DOHH2 (cell line): ENCODE measurements around the gene GPR171.

Source experiments
- EZH2phosphoT487 ChIP-seq: fragments of 200-600 bp; sonication (generic); IDR thresholded peaks from 2 replicates; pipeline ENCODE4 v1.6.1; 2017; ENCODE audit warnings: borderline replicate concordance, mild to moderate bottlenecking, antibody characterized with exemption, low read length, moderate library complexity, mixed read lengths
- TF ChIP-seq, protein P1 (sequence below): fragments of 200-600 bp; sonication (generic); IDR thresholded peaks from one replicate; pipeline ENCODE4 v1.5.1; 2014; ENCODE audit warnings: antibody characterized with exemption, mild to moderate bottlenecking, low read depth, low read length; ENCODE audit not compliant: poor library complexity, severe bottlenecking

DNA sequence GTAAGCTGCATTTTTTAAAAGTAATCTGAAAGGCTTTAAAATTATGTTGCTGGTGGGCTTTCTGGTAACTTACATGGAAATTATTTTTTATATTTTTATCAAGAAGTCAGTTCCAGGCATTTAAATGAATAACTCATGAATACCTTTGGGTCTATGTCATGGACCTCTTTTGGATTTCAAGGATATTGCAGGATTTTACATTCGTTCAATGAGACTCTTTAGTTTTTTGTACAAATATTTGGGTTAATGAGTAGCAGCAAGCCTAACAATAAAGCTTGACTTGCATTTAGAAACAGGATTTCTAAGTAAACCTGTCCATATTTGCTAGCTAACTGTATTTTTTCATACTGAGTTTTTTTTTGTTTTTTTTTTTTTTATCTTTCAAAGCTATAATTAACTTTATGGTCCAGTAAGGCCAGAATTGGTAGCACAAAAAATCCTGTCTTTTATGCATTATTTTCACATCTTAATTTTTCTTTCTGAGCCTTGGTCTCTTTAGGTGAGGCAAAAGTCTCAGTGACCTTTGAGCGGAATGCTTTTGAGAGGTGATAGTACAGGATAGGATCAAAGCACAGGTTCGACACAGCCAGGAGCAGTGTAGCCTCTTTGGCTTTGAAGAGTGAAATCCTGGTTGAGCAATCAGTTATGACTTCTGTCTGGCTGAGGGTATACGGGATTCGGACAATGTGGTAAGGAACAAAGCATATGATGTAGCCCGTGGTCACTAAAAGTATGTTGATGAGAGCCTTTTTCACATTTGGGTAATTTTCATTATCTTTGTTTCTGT, 4.8 kb downstream of the GPR171 start:
- TF ChIP-seq, protein P1, sequence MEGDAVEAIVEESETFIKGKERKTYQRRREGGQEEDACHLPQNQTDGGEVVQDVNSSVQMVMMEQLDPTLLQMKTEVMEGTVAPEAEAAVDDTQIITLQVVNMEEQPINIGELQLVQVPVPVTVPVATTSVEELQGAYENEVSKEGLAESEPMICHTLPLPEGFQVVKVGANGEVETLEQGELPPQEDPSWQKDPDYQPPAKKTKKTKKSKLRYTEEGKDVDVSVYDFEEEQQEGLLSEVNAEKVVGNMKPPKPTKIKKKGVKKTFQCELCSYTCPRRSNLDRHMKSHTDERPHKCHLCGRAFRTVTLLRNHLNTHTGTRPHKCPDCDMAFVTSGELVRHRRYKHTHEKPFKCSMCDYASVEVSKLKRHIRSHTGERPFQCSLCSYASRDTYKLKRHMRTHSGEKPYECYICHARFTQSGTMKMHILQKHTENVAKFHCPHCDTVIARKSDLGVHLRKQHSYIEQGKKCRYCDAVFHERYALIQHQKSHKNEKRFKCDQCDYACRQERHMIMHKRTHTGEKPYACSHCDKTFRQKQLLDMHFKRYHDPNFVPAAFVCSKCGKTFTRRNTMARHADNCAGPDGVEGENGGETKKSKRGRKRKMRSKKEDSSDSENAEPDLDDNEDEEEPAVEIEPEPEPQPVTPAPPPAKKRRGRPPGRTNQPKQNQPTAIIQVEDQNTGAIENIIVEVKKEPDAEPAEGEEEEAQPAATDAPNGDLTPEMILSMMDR, result no peak
- TF ChIP-seq EZH2phosphoT487, result no peak
